ENCODE results near the gene PCSK6.

- TF ChIP-seq CTCF (IDR thresholded peaks at IDR 0.05) (no peak), POLR2A (IDR thresholded peaks at IDR 0.05) (no peak)
Measured at GRCh38 chr15:101323793-101324523, 165.5 kb downstream of the PCSK6 start.

All from Peyer's patch (tissue), 4 donors.